NB4 (cell line): Measurements from ENCODE around the gene SPEM1.

Experiments
- DNase-seq: peaks from one replicate; pipeline ENCODE4 v3.0.0; 2010; ENCODE audit warnings: low read depth
- H3K4me3 ChIP-seq: one replicate; pipeline ENCODE4 v1.5.1; 2011; ENCODE audit warnings: mild to moderate bottlenecking, low read depth, low read length, moderate library complexity
- CTCF ChIP-seq: IDR thresholded peaks from one replicate; pipeline ENCODE4 v1.5.1; 2012; ENCODE audit warnings: low read depth, low read length
- MYC ChIP-seq: IDR thresholded peaks from 2 replicates; pipeline ENCODE4 v1.6.1; 2011; ENCODE audit warnings: low read depth, low read length
- POLR2A ChIP-seq: IDR thresholded peaks from 2 replicates; pipeline ENCODE4 v1.6.1; 2011; ENCODE audit warnings: mild to moderate bottlenecking; ENCODE audit not compliant: insufficient read length; ENCODE audit errors: extremely low read depth
- TF ChIP-seq, protein P1 (sequence below): IDR thresholded peaks from 2 replicates; pipeline ENCODE4 v1.6.1; 2011; ENCODE audit warnings: low read depth, low read length

The SPEM1 gene

GRCh38 chr17:7382901-7383300 lies 37.2 kb upstream of the SPEM1 start:
- no peak overlapping the region for H3K4me3 ChIP-seq
- no peak for DNase-seq
- TF ChIP-seq CTCF (no peak), POLR2A (no peak), MYC (no peak)
- TF ChIP-seq, protein P1, sequence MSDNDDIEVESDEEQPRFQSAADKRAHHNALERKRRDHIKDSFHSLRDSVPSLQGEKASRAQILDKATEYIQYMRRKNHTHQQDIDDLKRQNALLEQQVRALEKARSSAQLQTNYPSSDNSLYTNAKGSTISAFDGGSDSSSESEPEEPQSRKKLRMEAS, result no peak

GRCh38 chr17:7383371-7383741 lies 36.8 kb upstream of the SPEM1 start:
- TF ChIP-seq POLR2A, result no peak
- no peak for TF ChIP-seq MYC
- TF ChIP-seq CTCF, result no peak
- TF ChIP-seq, protein P1, result no peak
- DNase-seq, result no peak
- no peak overlapping the region for H3K4me3 ChIP-seq

DNA sequence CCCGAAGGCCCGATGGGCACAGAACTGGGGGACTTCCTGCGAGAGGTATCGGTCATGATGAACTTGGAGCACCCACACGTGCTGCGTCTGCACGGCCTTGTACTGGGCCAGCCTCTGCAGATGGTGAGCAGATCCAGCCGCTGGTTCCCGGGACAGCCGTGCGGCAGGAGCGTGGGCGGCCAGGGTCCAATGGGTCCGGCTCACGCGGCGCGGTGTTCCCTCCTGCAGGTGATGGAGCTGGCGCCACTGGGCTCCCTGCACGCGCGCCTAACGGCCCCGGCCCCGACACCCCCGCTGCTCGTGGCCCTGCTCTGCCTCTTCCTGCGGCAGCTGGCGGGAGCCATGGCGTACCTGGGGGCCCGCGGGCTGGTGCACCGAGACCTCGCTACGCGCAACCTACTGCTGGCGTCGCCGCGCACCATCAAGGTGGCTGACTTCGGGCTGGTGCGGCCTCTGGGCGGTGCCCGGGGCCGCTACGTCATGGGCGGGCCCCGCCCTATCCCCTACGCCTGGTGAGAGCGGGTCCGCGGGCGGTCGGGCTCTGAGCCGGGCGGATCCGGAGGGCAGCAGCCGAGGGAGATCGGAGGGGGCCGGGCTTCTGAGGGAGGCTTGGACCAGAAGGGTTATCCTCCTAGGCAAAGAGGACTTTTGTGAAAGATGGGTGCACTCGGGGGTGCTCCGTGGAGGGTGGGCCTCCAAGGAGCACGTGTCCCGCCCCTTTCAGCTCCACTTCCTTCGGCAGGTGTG lies 36.2 kb upstream of the SPEM1 start:
- TF ChIP-seq MYC (no peak), CTCF (no peak), POLR2A (no peak)
- TF ChIP-seq, protein P1, result no peak
- no peak for DNase-seq
- no peak overlapping the region for H3K4me3 ChIP-seq

DNA sequence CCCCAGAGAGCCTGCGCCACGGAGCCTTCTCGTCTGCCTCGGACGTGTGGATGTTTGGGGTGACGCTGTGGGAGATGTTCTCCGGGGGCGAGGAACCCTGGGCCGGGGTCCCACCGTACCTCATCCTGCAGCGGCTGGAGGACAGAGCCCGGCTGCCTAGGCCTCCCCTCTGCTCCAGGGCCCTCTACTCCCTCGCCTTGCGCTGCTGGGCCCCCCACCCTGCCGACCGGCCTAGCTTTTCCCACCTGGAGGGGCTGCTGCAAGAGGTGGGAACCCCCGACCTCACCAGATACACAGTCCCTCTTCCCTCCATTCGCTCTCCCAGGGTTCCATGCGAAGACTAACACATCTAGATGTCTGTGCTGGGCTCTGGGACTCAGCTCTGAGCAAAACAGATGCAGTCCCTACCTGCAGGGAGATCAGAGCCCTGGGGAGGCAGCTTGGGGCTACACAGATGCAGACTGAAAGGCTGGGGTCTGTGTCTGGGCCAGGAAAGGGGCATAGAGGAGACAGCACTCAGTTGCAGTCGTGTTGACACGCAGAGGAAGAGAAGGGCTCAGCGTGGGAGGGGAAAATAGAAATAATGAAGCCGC lies 35.5 kb upstream of the SPEM1 start:
- no peak overlapping the region for H3K4me3 ChIP-seq
- DNase-seq, result no peak
- no peak for TF ChIP-seq MYC
- no peak for TF ChIP-seq CTCF
- TF ChIP-seq, protein P1, result no peak
- no peak for TF ChIP-seq POLR2A

DNA sequence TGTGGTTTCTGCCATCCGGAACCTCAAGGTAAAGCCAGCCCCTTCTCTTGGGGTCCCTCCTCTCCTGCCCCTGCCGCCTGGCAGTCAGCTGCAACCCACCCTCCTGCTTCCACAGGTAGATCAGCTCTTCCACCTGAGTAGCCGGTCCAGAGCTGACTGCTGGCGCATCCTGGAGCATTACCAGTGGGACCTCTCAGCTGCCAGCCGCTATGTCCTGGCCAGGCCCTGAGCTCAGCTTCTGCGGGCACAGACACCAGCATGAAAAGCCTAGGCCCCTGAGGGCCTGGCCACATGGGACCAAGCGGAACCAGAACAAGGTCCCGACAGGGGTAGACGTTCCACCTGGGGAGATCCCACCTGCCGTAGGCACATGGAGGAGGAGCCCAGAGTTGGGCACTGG lies 31.3 kb upstream of the SPEM1 start:
- no peak overlapping the region for H3K4me3 ChIP-seq
- no peak for TF ChIP-seq POLR2A
- no peak for TF ChIP-seq MYC
- no peak for TF ChIP-seq CTCF
- TF ChIP-seq, protein P1, result no peak
- no peak for DNase-seq
